ENCODE measurements around the gene MFSD6. TPM values are rescaled to one million over a fixed set of nuclear protein-coding genes. Genes with fewer than 3 reads are reported as not detected.

Gene MFSD6
- total and polyA plus RNA-seq, 2 donors (not counting 1 experiment from before 2014, with no cell fraction given): 31.4 to 50.8 TPM

- Histone ChIP-seq H3K9ac (ENCODE audit: insufficient read depth, low read length) (no peak overlapping the region), H3K27ac (ENCODE audit: insufficient read depth, low read length) (no peak overlapping the region), H3K9me3 (ENCODE audit: control insufficient read depth, insufficient read depth, low read depth, low read length) (no peaks in the 10 kb centered on the region), H2AFZ (ENCODE audit: low read length) (no peak overlapping the region), H3K4me1 (ENCODE audit: control insufficient read depth, extremely low read depth, insufficient read depth, low read length) (no peaks in the 10 kb centered on the region), H3K4me3 (replicated peaks in 1 of 4; ENCODE audit: control extremely low read depth in 1 of 4, insufficient read depth in 1 of 4, low read depth in 3 of 4, low read length in 4 of 4) (no peak overlapping the region), H4K20me1 (ENCODE audit: control insufficient read depth, extremely low read depth, insufficient read depth, low read length) (no peaks in the 10 kb centered on the region), H3K27me3 (ENCODE audit: control insufficient read depth, insufficient read depth, low read length) (no peaks in the 10 kb centered on the region), H3K36me3 (ENCODE audit: control insufficient read depth, insufficient read depth, low read length) (no peaks in the 10 kb centered on the region), H3K4me2 (ENCODE audit: extremely low read depth, insufficient read depth, low read length) (no peak overlapping the region), H3K79me2 (ENCODE audit: control insufficient read depth, insufficient read depth, low read length) (no peaks in the 10 kb centered on the region)
- no peak for DNase-seq (ENCODE audit: low read depth in 2 of 2)
- TF ChIP-seq EZH2 (IDR thresholded peaks at IDR 0.05; ENCODE audit: low read length, missing control alignments): no peak
These were observed 78.0 kb downstream of the MFSD6 start for GRCh38 chr2:190486037-190486623.

GRCh38 chr2:190488516-190489233 is 80.5 kb downstream of the MFSD6 start:
- Histone ChIP-seq H3K79me2 (ENCODE audit: control insufficient read depth, insufficient read depth, low read length) (no peaks in the 10 kb centered on the region), H3K4me3 (replicated peaks in 1 of 4; ENCODE audit: control extremely low read depth in 1 of 4, insufficient read depth in 1 of 4, low read depth in 3 of 4, low read length in 4 of 4) (no peak overlapping the region), H3K9ac (ENCODE audit: insufficient read depth, low read length) (no peak overlapping the region), H3K4me1 (ENCODE audit: control insufficient read depth, extremely low read depth, insufficient read depth, low read length) (no peaks in the 10 kb centered on the region), H3K4me2 (ENCODE audit: extremely low read depth, insufficient read depth, low read length) (no peak overlapping the region), H2AFZ (ENCODE audit: low read length) (no peak overlapping the region), H3K36me3 (ENCODE audit: control insufficient read depth, insufficient read depth, low read length) (no peaks in the 10 kb centered on the region), H3K27me3 (ENCODE audit: control insufficient read depth, insufficient read depth, low read length) (no peaks in the 10 kb centered on the region), H3K27ac (ENCODE audit: insufficient read depth, low read length) (no peak overlapping the region), H3K9me3 (ENCODE audit: control insufficient read depth, insufficient read depth, low read depth, low read length) (no peaks in the 10 kb centered on the region), H4K20me1 (ENCODE audit: control insufficient read depth, extremely low read depth, insufficient read depth, low read length) (no peaks in the 10 kb centered on the region)
- DNase-seq (ENCODE audit: low read depth in 2 of 2): no peak
- TF ChIP-seq, protein P1, sequence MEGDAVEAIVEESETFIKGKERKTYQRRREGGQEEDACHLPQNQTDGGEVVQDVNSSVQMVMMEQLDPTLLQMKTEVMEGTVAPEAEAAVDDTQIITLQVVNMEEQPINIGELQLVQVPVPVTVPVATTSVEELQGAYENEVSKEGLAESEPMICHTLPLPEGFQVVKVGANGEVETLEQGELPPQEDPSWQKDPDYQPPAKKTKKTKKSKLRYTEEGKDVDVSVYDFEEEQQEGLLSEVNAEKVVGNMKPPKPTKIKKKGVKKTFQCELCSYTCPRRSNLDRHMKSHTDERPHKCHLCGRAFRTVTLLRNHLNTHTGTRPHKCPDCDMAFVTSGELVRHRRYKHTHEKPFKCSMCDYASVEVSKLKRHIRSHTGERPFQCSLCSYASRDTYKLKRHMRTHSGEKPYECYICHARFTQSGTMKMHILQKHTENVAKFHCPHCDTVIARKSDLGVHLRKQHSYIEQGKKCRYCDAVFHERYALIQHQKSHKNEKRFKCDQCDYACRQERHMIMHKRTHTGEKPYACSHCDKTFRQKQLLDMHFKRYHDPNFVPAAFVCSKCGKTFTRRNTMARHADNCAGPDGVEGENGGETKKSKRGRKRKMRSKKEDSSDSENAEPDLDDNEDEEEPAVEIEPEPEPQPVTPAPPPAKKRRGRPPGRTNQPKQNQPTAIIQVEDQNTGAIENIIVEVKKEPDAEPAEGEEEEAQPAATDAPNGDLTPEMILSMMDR (conservative IDR thresholded peaks at IDR 0.05 in 1 of 2, IDR thresholded peaks at IDR 0.05 in 1 of 2; ENCODE audit: low read depth in 1 of 2, low read length in 2 of 2): no peak
- no peak for TF ChIP-seq EZH2 (IDR thresholded peaks at IDR 0.05; ENCODE audit: low read length, missing control alignments)

GRCh38 chr2:190489475-190489874 is 81.3 kb downstream of the MFSD6 start:
- no peak overlapping the region for H3K4me3 ChIP-seq (replicated peaks in 1 of 4; ENCODE audit: control extremely low read depth in 1 of 4, insufficient read depth in 1 of 4, low read depth in 3 of 4, low read length in 4 of 4)
- H3K4me2 ChIP-seq (ENCODE audit: extremely low read depth, insufficient read depth, low read length): no peak overlapping the region
- no peaks in the 10 kb centered on the region for H3K27me3 ChIP-seq (ENCODE audit: control insufficient read depth, insufficient read depth, low read length)
- no peaks in the 10 kb centered on the region for H4K20me1 ChIP-seq (ENCODE audit: control insufficient read depth, extremely low read depth, insufficient read depth, low read length)
- no peak overlapping the region for H3K27ac ChIP-seq (ENCODE audit: insufficient read depth, low read length)
- no peak overlapping the region for H2AFZ ChIP-seq (ENCODE audit: low read length)
- no peaks in the 10 kb centered on the region for H3K9me3 ChIP-seq (ENCODE audit: control insufficient read depth, insufficient read depth, low read depth, low read length)
- no peaks in the 10 kb centered on the region for H3K4me1 ChIP-seq (ENCODE audit: control insufficient read depth, extremely low read depth, insufficient read depth, low read length)
- no peaks in the 10 kb centered on the region for H3K79me2 ChIP-seq (ENCODE audit: control insufficient read depth, insufficient read depth, low read length)
- TF ChIP-seq, protein P1 (conservative IDR thresholded peaks at IDR 0.05 in 1 of 2, IDR thresholded peaks at IDR 0.05 in 1 of 2; ENCODE audit: low read depth in 1 of 2, low read length in 2 of 2): no peak
- TF ChIP-seq EZH2 (IDR thresholded peaks at IDR 0.05; ENCODE audit: low read length, missing control alignments): no peak
- H3K9ac ChIP-seq (ENCODE audit: insufficient read depth, low read length): no peak overlapping the region
- H3K36me3 ChIP-seq (ENCODE audit: control insufficient read depth, insufficient read depth, low read length): no peaks in the 10 kb centered on the region
- DNase-seq (ENCODE audit: low read depth in 2 of 2): no peak
